Activated CD4-positive, alpha-beta memory T cell treated with anti-CD3 and anti-CD28 coated beads, Interleukin-2, amount 10 ng/mL, durations not matched to agents 7 days and 5 days (primary cell): Measurements from ENCODE around the gene OLFML2B. TPM values are rescaled to one million over a fixed set of nuclear protein-coding genes. Genes with fewer than 3 reads are reported as not detected.

Experiments
- CTCF ChIA-PET: fragments of 350-600 bp; sonication (Branson Sonifier 250); formaldehyde crosslinking; loops from one replicate; lab custom pipeline; 2021; ENCODE audit warnings: antibody characterized with exemption, inconsistent platforms; lab: Charles Lee
- POLR2A ChIA-PET: fragments of 350-600 bp; sonication (Branson Sonifier 250); formaldehyde crosslinking; loops from one replicate; lab custom pipeline; 2021; ENCODE audit warnings: antibody characterized with exemption; lab: Charles Lee
- DNase-seq: peaks from one replicate; pipeline ENCODE4 v3.0.0-alpha.2; 2020
- H3K27ac Mint-ChIP-seq: one replicate; pipeline ENCODE4 v1.8.0; 2021; ENCODE audit warnings: mild to moderate bottlenecking, mixed read lengths
- H3K27me3 Mint-ChIP-seq: one replicate; pipeline ENCODE4 v1.8.0; 2021; ENCODE audit warnings: mixed read lengths
- H3K36me3 Mint-ChIP-seq: one replicate; pipeline ENCODE4 v1.8.0; 2021; ENCODE audit warnings: low read depth, mixed read lengths
- H3K4me1 Mint-ChIP-seq: one replicate; pipeline ENCODE4 v1.8.0; 2021; ENCODE audit warnings: mixed read lengths
- H3K4me3 Mint-ChIP-seq: one replicate; pipeline ENCODE4 v1.8.0; 2021; ENCODE audit warnings: mild to moderate bottlenecking, mixed read lengths
- H3K9me3 Mint-ChIP-seq: one replicate; pipeline ENCODE4 v1.8.0; 2021; ENCODE audit warnings: mixed read lengths
- total RNA-seq, 2 experiments: library from RNA; stranded (reverse); gene quantifications; one replicate each; pipeline ENCODE4 v1.2.3, GENCODE V29; 2021

Gene OLFML2B
- total RNA-seq, 2 experiments from 2014 or later: not detected

DNA sequence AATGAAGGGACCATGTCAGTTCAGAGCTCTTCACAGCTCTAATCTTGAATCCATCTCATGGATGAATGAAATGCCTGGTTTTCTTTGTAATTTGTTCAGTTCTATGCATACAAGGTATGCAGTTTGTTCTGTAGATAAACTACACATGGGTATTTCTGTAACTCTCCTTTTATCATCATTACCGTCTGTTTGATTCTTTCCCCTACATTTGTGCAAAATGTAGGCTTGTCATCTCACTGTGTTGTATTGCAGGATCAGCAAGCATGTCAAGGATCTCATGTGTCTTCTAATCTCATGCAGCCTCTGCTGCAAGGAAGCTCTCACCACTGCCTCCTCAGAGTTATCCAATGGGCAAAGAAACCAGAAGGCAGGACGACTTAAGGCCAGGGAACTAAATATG lies 79.3 kb downstream of the OLFML2B start:
- Mint-ChIP-seq H3K4me3 (no peak overlapping the region), H3K36me3 (peaks cover 27% of the 10 kb centered on the region), H3K27ac (no peak overlapping the region), H3K4me1 (no peaks in the 10 kb centered on the region), H3K27me3 (no peaks in the 10 kb centered on the region), H3K9me3 (no peaks in the 10 kb centered on the region)
- ChIA-PET CTCF (no interaction called here), POLR2A (interaction anchor here (1.2 kb wide), 1 partner anchor 10 kb away, joined by 3 read pairs; no protein-coding TSS in a partner anchor)
- no peak for DNase-seq

DNA sequence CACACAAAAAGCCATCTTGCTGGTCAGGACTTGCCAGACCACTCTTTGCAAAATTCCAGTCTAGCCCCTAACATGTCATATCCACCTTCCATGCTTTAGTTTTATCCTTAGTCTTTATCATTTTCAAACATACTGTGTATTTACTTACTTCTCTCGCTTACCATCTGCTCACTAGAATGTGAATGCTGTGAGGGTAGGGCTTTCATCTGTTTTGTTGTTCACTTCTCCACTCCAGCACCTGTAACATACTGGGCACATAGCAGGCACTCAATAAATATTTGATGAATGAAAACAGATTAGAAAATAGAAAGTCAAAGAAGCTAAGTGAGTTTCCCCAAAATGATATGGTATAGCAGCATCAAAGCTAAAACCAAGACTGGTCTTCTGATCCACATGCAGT lies 79.9 kb downstream of the OLFML2B start:
- no peaks in the 10 kb centered on the region for H3K27me3 Mint-ChIP-seq

DNA sequence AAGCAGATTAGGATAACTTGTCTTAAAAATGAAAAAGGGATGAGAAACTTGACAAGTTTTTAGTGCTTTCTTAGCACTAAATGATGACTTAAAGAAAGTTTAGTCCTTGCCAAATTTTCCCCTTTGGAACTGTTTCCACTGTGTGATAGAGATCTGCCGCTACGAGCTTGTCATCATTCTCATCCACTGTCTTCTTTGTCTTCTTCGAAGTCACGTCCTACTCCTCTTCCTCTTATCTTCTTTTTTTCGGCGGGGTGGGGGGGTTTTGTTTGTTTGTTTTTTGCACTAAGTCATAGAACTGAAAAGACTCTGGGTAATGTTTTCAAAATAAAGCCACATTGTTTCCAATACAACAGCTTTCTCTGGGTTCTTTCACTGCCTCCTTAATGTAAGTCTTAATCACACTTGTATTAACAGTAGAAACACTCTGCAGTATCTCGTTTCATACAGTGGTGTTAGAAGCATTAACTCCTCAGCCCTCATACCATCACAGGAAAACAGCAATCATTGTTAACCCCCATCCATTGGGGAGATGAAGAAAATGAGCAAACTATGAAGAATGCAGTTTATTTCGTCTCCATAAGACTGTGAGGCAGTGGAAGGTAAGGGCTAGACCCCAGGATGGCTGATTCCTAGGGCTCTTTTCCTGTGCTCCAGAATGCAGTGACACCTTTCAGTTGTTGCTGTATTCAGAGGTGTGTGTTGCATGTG lies 81.8 kb downstream of the OLFML2B start:
- Mint-ChIP-seq H3K4me3 (no peak overlapping the region), H3K27ac (no peak overlapping the region), H3K36me3 (peaks cover 21% of the 10 kb centered on the region), H3K4me1 (no peaks in the 10 kb centered on the region), H3K9me3 (no peaks in the 10 kb centered on the region), H3K27me3 (no peaks in the 10 kb centered on the region)
- DNase-seq: no peak
- ChIA-PET POLR2A (no interaction called here), CTCF (interaction anchor here (0.7 kb wide), 1 partner anchor 204 kb away, joined by 3 read pairs; no protein-coding TSS in a partner anchor)

More for the DNA sequence above, 79.9 kb downstream of the OLFML2B start:
- Mint-ChIP-seq H3K4me1 (no peaks in the 10 kb centered on the region), H3K4me3 (no peak overlapping the region), H3K27ac (no peak overlapping the region), H3K9me3 (no peaks in the 10 kb centered on the region), H3K36me3 (peaks cover 27% of the 10 kb centered on the region)
- POLR2A ChIA-PET: interaction anchor here (1.2 kb wide), 1 partner anchor 9 kb away, joined by 3 read pairs; no protein-coding TSS in a partner anchor
- CTCF ChIA-PET: interaction anchor here (1.1 kb wide), 1 partner anchor 93 kb away, joined by 3 read pairs; no protein-coding TSS in a partner anchor
- DNase-seq: no peak

DNA sequence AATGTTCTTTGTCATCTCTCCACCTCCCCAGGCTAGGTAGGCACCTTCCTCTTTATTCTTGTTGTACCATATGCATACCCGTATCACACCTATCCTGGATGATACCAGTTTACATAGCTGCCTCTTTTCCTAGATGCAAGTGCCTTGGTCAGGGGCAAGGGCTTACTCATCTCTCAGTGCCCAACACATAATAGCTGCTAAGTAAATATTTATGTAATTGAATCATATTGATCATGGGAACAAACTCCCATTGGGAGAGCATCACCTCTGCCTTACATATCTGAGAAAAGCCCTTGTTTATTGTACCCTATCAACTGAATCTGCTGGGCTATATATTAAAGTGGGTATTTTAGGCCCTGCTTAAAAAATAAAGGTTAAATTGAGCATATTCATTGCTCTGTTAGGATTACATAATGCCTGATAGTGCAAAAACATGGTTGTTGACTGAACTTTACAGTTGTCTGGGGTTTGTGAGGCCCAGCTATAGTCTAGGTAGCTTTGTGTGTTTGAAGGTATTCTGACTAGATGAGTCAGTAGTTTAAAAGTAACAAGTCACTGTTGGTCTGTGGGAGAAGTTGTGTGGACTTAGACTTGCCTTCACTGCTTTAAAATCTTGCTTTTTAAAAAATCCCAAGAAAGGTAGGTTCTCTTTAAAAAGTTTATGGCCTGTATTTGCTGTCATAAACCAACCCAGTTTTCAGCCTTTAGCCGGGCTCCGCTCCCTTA lies 82.6 kb downstream of the OLFML2B start:
- H3K27me3 Mint-ChIP-seq: no peaks in the 10 kb centered on the region
- H3K9me3 Mint-ChIP-seq: no peaks in the 10 kb centered on the region
- ChIA-PET POLR2A (no interaction called here), CTCF (interaction anchor here (0.7 kb wide), 1 partner anchor 203 kb away, joined by 3 read pairs; no protein-coding TSS in a partner anchor)
- no peak overlapping the region for H3K27ac Mint-ChIP-seq
- no peak for DNase-seq
- no peak overlapping the region for H3K4me3 Mint-ChIP-seq
- no peaks in the 10 kb centered on the region for H3K4me1 Mint-ChIP-seq
- peaks cover 25% of the 10 kb centered on the region for H3K36me3 Mint-ChIP-seq

DNA sequence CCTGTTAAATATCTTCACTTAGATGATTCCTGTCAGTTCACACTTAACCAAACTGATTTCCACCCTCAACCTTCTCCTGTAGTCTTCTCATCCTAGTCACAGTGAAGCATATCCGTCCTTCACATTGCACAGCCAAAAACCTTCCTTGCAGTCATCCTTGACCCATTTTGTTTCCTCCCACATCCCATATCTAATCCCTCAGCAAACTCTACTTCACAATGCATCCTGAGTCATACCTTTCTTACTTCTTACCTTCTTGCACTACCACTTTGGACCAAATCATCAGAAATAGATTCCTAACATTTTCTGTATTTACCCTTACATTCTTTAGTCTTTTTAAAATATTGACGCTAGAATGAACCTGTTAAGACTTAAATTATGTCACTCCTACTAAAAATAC lies 86.9 kb downstream of the OLFML2B start:
- no peaks in the 10 kb centered on the region for H3K27me3 Mint-ChIP-seq
- peaks cover 17% of the 10 kb centered on the region for H3K4me1 Mint-ChIP-seq
- H3K4me3 Mint-ChIP-seq: no peak overlapping the region
- DNase-seq: no peak
- peaks cover 4% of the 10 kb centered on the region for H3K36me3 Mint-ChIP-seq
- H3K9me3 Mint-ChIP-seq: no peaks in the 10 kb centered on the region
- POLR2A ChIA-PET: no interaction called here
- CTCF ChIA-PET: no interaction called here
- no peak overlapping the region for H3K27ac Mint-ChIP-seq

DNA sequence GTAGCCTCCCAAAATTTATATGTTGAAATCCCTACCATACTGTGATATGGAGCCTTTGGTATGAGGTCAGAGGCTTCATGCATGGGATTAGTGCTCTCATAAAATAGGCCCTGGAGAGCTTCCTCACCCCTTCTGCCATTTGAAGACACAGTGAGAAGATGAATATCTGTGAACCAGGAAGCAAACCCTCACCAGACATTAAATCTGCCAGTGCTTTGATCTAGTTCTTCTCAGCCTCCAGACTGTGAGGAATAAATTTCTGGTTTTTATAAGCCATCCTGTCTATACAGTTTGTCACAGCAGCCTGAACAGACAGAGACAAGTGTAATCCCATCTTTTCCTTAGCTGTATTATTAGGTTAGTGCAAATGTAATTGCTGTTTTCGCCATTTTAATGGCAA lies 88.4 kb downstream of the OLFML2B start:
- no peak overlapping the region for H3K27ac Mint-ChIP-seq
- H3K4me1 Mint-ChIP-seq: peaks cover 17% of the 10 kb centered on the region
- POLR2A ChIA-PET: no interaction called here
- no peak overlapping the region for H3K4me3 Mint-ChIP-seq
- CTCF ChIA-PET: no interaction called here
- H3K27me3 Mint-ChIP-seq: no peaks in the 10 kb centered on the region
- no peaks in the 10 kb centered on the region for H3K9me3 Mint-ChIP-seq
- DNase-seq: no peak
- peaks cover 4% of the 10 kb centered on the region for H3K36me3 Mint-ChIP-seq

DNA sequence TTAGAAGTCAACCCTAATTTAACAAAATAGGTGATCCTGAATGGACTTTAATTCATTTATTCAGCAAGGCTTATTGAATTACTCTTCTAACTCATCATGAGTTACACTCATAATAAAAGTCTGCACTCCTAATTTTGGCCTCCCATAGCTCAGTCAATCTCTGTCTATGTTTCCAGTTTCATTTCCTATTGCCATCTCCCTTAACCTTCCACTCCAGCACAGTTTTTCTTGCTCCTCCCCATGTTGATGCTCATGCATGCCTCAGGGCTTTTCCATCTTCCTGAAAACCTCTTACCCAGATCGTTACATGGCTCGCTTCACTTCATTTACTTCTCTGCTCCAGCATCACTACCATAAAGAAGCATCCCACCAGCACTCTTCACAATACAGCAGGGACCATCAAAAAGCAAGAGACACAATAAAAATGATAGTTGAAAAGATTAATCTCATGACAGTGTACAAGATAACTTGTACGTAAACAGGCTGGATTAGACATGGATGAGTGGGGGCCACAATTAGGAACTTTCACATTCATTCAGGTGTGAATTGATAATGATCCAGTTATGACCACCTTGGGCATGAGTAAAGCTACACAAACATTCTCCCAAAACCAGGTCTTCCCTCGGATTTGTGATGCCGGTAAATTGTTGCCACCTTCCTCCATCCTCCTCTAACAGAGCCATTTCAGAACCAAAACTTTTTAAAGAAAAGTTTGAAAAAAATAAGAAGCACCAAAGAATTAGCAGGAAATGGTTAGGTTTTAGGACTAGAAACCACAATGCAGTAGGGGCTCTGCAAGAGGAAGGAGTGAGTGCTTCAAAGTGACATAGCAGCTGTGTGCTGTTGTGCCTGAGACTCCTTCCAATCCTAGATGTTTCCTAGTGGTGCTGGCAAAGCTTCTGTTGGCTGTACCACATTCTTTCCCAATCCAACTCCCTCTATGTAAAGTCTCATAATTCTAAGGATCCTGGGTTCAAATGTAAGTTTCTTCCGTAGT lies 89.8 kb downstream of the OLFML2B start:
- ChIA-PET POLR2A (interaction anchor here (1.0 to 1.7 kb wide), 2 partner anchors 10 to 19 kb away, joined by 3 to 4 read pairs; no protein-coding TSS in a partner anchor), CTCF (interaction anchor here (1.0 to 1.4 kb wide), 4 partner anchors 30 to 142 kb away, joined by 3 read pairs; no protein-coding TSS in a partner anchor)
- no peak for DNase-seq
- no peak overlapping the region for H3K4me3 Mint-ChIP-seq
- peaks cover 6% of the 10 kb centered on the region for H3K36me3 Mint-ChIP-seq
- H3K9me3 Mint-ChIP-seq: no peaks in the 10 kb centered on the region
- H3K27me3 Mint-ChIP-seq: no peaks in the 10 kb centered on the region
- H3K27ac Mint-ChIP-seq: peak overlapping the region; percentile 34
- H3K4me1 Mint-ChIP-seq: peaks cover 17% of the 10 kb centered on the region

Other genes with a start within 250 kb of the OLFML2B start
- under 1 TPM in 1 of 2 experiments, not detected in 1; 0.08 TPM for gene NOS1AP, start 45.8 kb upstream of the OLFML2B start, total RNA-seq